ENCODE results near the gene GXYLT2. TPM values are rescaled to one million over a fixed set of nuclear protein-coding genes. Genes with fewer than 3 reads are reported as not detected.

Gene GXYLT2
- total RNA-seq, 3 donors from 2014 or later: 5.3 to 12.5 (median 6.1) TPM

DNA sequence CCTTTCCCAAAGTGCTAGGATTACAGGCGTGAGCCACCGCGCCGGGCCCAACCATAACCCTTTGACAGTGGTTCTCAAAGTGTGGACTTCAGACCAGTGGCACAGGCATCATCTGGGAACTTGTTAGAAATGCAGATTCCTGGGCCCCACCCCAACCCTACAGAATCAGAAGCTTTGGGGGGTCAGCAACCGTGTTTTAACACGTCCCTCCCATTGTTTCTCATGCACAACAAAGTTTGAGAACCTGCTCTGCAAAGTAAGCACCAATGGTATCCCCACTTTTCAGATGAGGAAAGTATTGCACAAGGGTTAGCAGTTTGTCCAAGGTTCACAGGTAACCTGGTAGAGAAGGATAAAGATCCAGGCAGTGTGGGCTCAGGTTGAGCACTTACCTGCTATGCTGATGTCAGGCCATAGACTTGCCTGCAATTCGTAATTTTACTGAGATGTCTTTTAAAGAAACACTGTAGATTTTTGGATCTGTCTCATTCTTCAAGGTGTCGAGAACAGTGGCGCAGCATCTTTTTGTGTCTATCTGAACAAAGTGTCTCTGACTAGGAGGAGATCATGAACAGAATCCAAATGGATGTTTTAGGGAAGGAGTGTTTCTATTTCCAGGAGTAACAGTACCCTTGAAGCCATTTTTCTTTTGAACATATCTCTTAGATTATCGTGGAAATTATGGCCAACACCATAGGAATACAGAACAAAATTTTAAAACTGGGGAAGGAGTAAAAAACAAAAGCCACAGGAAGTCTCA, 2.5 kb downstream of the GXYLT2 start:
- intact Hi-C loops (cut with DNase I, micrococcal nuclease): no loop called here
- no peak for DNase-seq
- no peak for ATAC-seq
- H3K36me3 ChIP-seq (ENCODE audit: low read depth): no peaks in the 10 kb centered on the region
- H3K9me3 ChIP-seq: no peaks in the 10 kb centered on the region
- TF ChIP-seq, protein P1, sequence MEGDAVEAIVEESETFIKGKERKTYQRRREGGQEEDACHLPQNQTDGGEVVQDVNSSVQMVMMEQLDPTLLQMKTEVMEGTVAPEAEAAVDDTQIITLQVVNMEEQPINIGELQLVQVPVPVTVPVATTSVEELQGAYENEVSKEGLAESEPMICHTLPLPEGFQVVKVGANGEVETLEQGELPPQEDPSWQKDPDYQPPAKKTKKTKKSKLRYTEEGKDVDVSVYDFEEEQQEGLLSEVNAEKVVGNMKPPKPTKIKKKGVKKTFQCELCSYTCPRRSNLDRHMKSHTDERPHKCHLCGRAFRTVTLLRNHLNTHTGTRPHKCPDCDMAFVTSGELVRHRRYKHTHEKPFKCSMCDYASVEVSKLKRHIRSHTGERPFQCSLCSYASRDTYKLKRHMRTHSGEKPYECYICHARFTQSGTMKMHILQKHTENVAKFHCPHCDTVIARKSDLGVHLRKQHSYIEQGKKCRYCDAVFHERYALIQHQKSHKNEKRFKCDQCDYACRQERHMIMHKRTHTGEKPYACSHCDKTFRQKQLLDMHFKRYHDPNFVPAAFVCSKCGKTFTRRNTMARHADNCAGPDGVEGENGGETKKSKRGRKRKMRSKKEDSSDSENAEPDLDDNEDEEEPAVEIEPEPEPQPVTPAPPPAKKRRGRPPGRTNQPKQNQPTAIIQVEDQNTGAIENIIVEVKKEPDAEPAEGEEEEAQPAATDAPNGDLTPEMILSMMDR (IDR thresholded peaks at IDR 0.05): no peak
- peaks cover 22% of the 10 kb centered on the region for H3K4me1 ChIP-seq (ENCODE audit: low read depth)
- H3K4me3 ChIP-seq: no peak overlapping the region

DNA sequence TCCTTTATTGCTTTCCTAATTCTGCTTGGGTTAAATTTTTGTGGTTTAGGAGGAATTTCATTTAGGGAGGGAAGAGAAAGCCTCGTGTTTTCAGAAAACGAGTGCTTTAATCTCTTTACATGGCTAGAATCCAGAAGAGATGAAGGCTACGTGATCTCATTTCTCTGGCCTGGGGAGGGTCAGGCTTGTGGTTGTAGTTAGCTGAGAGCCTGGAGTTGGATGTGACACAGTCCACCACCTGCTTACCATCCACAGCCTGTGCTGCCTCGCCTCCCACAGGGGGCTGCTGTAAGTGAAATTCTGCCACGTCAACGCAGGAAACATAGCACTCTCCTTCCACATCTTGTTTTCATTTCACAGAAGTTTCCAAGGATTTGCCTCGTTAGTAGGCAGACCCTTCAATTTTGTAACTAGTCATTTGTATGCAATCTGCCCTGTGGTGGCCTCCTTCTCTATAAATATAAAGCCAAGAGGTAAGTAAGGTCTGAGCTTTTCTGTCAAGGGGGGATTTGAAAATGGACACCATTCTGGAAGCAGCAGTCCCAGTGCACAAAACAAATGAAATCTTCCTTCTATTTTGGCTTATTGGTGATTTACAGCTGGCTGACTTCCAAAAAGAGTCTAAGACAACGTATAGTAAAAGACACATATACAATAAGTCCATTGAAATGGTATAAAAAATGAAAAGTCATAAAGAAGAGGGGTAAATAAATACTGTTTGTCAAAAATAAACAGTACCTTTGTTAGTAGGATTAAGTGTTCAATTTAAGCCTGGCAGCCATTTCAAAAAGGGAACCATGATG, 3.4 kb downstream of the GXYLT2 start:
- TF ChIP-seq, protein P1 (IDR thresholded peaks at IDR 0.05): no peak
- ATAC-seq: peak; percentile 38
- DNase-seq: peak in 1 of 3 donors; percentile 35
- intact Hi-C loops (cut with DNase I, micrococcal nuclease): no loop called here
- Histone ChIP-seq H3K4me1 (ENCODE audit: low read depth) (peaks cover 22% of the 10 kb centered on the region), H3K36me3 (ENCODE audit: low read depth) (no peaks in the 10 kb centered on the region), H3K4me3 (no peak overlapping the region), H3K9me3 (no peaks in the 10 kb centered on the region)

- Histone ChIP-seq H3K36me3 (ENCODE audit: low read depth) (no peaks in the 10 kb centered on the region), H3K9me3 (no peaks in the 10 kb centered on the region), H3K4me3 (no peak overlapping the region), H3K4me1 (ENCODE audit: low read depth) (peaks cover 20% of the 10 kb centered on the region)
- peak in 1 of 3 donors; percentile 30 for DNase-seq
- peak; percentile 30 for ATAC-seq
- intact Hi-C loops (cut with DNase I, micrococcal nuclease): no loop called here
- TF ChIP-seq, protein P1 (IDR thresholded peaks at IDR 0.05): no peak
These were observed 4.4 kb downstream of the GXYLT2 start for GRCh38 chr3:72892081-72892775.

DNA sequence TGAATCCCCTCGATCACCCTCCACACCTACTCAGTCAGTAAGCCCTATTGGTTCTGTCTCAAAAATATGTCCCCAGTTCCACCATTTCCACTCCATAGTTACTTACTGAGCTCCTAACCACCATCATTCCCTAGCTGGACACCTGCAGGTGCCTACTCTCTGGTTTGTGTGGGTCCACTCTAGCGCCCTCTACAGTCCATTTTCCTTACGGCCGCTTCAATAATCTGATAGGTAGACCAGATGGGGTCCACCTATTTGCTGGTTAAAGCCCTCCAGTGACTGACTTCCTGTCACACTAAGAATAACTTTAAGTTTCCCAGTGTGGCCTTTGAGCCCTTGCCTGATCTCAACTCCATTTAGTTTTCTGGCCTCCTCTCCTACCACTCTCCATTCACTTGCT, 5.0 kb downstream of the GXYLT2 start:
- ATAC-seq (no peak), DNase-seq (no peak)
- peaks cover 19% of the 10 kb centered on the region for H3K4me1 ChIP-seq (ENCODE audit: low read depth)
- no peaks in the 10 kb centered on the region for H3K9me3 ChIP-seq
- no peaks in the 10 kb centered on the region for H3K36me3 ChIP-seq (ENCODE audit: low read depth)
- H3K4me3 ChIP-seq: no peak overlapping the region
- TF ChIP-seq, protein P1 (IDR thresholded peaks at IDR 0.05): no peak
- intact Hi-C loops (cut with DNase I, micrococcal nuclease): no loop called here

DNA sequence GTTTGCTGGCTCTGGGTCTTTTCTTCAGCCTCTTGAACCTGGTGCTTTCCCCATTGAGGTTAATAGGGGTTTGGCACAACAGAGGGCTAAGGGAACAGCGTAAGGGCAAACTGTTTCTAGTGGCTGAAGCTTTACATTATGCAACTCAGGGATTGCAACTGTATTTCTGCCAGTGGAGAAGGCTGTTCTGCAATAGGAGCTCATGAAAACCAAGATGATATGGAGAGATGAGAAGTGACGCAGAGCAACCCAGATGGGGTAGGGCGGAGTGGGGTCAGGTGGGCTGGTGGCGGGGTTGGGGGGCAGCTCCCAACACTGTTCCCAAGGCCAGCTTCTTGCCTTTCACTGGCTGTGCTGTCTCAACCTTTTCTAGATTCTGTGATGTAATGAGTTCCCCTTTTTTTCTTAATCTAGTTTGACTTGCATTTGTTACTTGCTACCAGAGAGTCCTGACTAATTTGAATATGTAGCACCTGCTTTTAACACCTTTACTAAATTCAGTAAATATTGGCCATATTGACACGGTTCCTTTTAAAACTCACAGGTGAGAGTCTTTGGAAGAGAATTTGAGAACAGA, 7.2 kb downstream of the GXYLT2 start:
- DNase-seq (no peak), ATAC-seq (no peak)
- TF ChIP-seq, protein P1 (IDR thresholded peaks at IDR 0.05): no peak
- H3K36me3 ChIP-seq (ENCODE audit: low read depth): no peaks in the 10 kb centered on the region
- H3K9me3 ChIP-seq: no peaks in the 10 kb centered on the region
- peaks cover 24% of the 10 kb centered on the region for H3K4me1 ChIP-seq (ENCODE audit: low read depth)
- no peak overlapping the region for H3K4me3 ChIP-seq
- intact Hi-C loops (cut with DNase I, micrococcal nuclease): no loop called here
